Breast epithelium (tissue), 3 donors: ENCODE data around the gene MEIS2.

Experiments
- CTCF ChIP-seq, 3 donors: fragments of 450-650 bp; IDR thresholded peaks; one replicate each; pipeline ENCODE4 v1.5.1; 2016 to 2017; ENCODE audit warnings: antibody characterized with exemption in 3 of 3, mild to moderate bottlenecking in 3 of 3, moderate library complexity in 3 of 3
- POLR2A ChIP-seq: fragments of 450-650 bp; IDR thresholded peaks from one replicate; pipeline ENCODE4 v1.6.1; 2016; ENCODE audit warnings: antibody characterized with exemption, mild to moderate bottlenecking, moderate library complexity
- POLR2AphosphoS5 ChIP-seq, 3 donors: sonication (generic); formaldehyde crosslinking; IDR thresholded peaks; one replicate each; pipeline ENCODE4 v1.6.1; 2017; ENCODE audit warnings: antibody characterized with exemption in 3 of 3

GRCh38 chr15:36908991-36909390, 191.4 kb downstream of the MEIS2 start:
- TF ChIP-seq POLR2AphosphoS5 (IDR thresholded peaks at IDR 0.05), result no peak
- TF ChIP-seq CTCF (IDR thresholded peaks at IDR 0.05), result no peak
- TF ChIP-seq POLR2A, result no peak
